GM12873 (cell line): Measurements from ENCODE around the gene AMZ1.

Source experiments
- TF ChIP-seq, protein P1 (sequence below): IDR thresholded peaks from 2 replicates; pipeline ENCODE4 v1.5.1; 2012; ENCODE audit warnings: low read depth, mild to moderate bottlenecking, moderate library complexity, low read length, control low read depth; ENCODE audit not compliant: insufficient read depth; ENCODE audit errors: missing control alignments

Gene AMZ1

DNA sequence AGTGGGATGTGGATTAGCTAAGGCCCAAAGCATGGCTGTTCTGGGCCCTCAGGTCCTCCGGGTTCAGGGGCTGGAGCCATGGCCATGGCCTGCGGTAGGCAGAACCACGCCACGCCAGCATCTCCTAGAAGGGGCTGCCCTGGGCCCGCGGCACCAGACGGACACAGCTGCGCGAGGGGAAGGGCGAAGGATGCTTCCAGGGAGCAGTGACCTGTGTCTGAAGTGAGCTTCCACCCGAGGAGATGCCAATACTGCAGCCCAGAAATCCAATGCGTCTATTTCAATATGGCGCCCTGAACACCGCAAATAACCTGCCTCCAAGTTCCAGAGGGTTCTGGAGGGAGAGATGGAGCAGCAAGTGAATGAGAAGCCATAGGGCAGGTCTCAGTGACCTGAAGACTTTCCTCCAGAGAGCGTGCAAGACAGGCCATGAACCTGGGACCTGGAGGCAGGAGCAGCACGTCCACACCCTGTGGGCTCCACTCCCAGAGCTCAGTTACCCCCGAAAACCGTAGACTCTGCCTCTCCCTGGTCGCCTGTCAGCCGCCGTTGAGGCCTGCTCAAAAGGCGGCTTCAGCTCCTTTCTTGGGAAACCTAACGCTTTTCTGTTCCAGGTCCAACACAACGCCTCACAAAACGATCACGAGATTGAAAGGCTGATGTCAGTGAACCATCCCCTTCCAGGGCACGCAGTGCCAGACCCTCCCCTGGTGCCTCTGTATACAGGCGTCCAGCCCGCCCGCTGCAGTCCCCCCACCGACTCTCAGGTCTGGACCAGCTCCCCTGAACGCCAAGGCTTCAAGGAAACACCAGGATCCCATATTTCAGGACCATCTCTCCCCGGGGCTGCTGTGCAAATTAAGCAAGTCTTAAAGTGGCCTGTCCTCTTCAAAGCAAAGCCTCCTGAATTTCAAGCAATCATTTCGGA, 37.4 kb downstream of the AMZ1 start:
- TF ChIP-seq, protein P1, sequence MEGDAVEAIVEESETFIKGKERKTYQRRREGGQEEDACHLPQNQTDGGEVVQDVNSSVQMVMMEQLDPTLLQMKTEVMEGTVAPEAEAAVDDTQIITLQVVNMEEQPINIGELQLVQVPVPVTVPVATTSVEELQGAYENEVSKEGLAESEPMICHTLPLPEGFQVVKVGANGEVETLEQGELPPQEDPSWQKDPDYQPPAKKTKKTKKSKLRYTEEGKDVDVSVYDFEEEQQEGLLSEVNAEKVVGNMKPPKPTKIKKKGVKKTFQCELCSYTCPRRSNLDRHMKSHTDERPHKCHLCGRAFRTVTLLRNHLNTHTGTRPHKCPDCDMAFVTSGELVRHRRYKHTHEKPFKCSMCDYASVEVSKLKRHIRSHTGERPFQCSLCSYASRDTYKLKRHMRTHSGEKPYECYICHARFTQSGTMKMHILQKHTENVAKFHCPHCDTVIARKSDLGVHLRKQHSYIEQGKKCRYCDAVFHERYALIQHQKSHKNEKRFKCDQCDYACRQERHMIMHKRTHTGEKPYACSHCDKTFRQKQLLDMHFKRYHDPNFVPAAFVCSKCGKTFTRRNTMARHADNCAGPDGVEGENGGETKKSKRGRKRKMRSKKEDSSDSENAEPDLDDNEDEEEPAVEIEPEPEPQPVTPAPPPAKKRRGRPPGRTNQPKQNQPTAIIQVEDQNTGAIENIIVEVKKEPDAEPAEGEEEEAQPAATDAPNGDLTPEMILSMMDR: no peak

- TF ChIP-seq, protein P1: no peak
Observed at GRCh38 chr7:2726316-2727018, 38.5 kb downstream of the AMZ1 start.

- TF ChIP-seq, protein P1: no peak
Observed at GRCh38 chr7:2728316-2729030, 40.5 kb downstream of the AMZ1 start.

DNA sequence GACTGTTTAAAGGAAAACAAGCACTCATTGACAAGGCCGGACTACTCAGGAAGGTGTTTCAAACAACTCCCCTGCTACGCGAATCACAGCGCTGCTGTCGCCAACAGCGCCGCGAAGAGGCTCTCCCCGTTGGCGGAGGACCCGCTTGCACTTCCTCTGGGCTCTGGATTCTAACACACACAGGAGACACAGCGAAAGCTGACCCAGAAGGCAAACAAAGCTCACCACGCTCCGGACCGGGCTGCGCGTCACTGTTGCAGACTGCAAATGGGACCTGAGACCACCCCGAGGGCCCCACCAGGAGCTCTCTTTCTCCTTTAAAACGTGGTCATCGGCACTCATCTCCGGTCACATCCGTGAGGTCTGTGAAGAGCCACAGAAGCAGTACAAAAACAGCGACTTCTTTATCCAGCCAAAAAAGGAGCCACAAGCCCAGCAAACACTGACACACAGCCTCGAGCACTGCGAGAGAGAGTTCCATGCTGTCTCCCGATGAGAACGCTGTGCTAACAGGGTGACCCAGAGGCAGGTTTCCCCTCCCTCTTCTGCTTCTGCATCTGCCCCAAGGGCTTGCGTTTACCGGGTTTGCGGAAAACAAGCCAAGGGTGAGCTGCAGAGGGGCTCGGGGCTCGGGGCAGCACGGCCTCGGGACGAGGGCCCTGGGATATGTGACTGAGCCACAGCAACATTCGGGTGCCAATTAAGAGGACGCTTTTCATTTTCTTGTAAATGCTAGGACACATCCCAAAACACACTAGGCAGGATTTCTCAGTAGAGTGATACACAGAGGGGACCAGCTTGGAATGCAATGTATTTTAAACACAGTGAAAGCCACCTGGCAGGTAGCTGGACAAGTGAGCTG, 41.3 kb downstream of the AMZ1 start:
- TF ChIP-seq, protein P1: no peak

DNA sequence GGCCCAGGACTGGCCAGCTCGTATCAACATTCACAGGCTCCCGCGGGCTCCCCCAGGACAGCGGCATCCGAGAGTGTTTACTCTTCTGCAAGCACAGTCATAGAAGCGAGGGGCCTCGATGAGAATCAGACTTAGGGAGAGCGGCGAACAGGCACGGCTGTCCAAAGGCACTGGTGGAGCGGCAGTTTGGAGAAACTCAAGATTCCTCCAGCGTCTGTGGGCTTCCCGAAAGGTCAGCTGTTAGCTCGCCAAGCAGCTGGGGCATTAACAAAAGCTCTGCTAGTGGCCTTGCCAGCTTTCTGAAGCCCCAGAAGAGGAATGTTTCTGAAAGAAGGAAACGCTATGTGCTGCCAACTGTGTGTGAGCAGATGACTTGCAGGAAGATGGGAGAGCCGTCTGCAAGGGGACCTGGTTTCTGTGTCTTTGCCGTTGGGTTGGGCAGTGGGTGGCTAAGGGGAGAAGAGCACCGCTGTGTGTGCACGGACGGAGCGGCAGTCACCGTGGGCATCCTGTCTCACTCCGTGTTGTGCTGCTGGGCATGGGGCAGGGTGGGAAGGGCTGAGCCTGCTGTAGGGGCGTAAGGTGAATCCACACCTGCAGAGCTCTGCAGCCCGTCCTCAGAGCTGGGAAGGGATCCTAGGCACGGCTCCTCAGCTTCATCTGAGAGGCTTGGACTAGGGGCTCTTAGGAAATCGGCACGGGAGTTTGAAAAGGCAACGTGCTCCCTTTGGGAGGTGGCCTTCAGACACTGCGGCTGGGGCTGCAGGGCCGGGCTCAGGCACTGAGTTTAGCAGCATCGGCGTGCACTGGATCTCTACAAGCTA, 42.1 kb downstream of the AMZ1 start:
- TF ChIP-seq, protein P1: no peak
